GM19468 (cell line): ENCODE results near the gene LANCL1.

Experiments
- ATAC-seq: cut with Tn5 transposase; IDR thresholded peaks from one replicate; pipeline ENCODE4 v1.9.1; 2021; ENCODE audit warnings: mild to moderate bottlenecking, moderate library complexity, moderate number of reproducible peaks; ENCODE audit not compliant: unreplicated experiment; ENCODE audit errors: extremely low read depth

The LANCL1 gene, protein sequence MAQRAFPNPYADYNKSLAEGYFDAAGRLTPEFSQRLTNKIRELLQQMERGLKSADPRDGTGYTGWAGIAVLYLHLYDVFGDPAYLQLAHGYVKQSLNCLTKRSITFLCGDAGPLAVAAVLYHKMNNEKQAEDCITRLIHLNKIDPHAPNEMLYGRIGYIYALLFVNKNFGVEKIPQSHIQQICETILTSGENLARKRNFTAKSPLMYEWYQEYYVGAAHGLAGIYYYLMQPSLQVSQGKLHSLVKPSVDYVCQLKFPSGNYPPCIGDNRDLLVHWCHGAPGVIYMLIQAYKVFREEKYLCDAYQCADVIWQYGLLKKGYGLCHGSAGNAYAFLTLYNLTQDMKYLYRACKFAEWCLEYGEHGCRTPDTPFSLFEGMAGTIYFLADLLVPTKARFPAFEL

DNA sequence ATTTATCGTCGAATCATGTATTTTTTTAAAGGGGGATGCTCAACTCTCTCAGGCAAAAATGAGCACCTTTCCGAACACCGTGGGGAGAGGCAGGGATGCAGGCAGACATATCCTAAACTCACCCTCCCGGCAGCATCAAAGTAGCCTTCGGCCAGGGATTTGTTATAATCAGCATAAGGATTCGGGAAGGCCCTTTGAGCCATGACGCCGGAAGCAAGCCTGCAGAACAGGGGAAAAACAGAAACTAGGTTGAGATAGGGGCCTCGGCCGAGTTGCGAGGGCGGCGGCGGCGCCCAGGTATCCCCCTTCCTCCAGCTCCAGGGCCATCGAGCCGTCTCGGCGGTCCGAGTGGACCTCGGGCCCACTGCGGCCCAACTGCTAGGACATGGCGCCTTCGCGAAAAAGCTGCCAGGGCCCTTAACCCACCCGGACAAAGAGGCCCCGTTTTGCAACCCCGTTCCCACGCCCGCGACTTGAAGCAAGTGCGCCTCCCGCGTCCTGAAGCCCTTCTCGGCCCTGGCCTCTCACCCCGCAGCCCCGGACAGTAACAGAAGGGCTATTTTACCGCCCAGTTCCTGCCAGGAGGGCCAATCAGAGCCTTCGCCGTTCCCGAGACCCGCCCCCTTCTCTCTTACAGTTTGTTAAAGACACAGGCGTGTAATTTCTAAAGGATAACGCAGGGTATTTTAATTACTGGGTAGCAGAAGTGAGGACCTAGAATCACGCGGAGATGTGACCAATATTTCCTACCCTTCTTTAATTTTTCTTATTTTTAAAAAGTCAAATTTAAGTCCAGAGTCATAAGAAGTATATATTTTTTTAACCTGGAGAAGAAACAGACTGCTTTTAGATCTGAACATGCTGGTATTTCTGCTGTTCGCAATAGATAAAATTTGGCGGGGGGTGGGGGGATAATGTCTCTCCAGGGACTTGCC lies at the start of gene LANCL1:
LANCL1 (minus strand) TSS at position 566 of the 935 bp plus-strand sequence; CDS start at position 203, 363 bp downstream.
- peak; percentile 100 for ATAC-seq

GRCh38 chr2:210524533-210524932 lies 48.0 kb upstream of the LANCL1 start:
- no peak for ATAC-seq

DNA sequence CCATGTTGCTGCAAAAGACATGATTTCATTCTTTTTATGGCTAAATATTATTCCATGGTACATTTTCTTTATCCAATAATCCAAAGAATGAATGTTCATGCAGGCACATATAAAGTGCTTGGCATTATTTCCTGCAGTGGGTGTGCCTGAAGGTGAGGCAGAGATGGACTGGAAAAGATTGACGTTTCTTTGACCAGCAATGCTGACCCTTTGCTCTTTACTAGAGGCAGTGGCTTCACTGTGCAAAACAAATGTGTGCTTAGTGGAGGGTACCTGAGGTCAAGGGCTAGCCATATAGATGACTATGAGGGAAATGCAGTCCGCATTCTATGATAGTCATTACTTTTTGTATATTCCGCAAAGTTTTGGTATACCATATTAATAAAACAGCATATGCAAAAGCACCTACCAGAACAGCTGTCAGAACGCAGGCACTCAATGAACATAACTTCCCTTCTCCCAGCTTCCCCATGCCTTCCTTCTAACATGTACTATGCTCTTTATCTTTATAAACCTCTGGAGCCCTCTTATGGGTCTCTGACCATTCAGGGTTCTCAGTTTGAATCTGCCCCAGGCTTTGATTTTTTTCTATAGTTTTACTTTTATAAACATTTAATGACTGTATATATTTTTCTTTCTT lies 47.2 kb upstream of the LANCL1 start:
- ATAC-seq = no peak

DNA sequence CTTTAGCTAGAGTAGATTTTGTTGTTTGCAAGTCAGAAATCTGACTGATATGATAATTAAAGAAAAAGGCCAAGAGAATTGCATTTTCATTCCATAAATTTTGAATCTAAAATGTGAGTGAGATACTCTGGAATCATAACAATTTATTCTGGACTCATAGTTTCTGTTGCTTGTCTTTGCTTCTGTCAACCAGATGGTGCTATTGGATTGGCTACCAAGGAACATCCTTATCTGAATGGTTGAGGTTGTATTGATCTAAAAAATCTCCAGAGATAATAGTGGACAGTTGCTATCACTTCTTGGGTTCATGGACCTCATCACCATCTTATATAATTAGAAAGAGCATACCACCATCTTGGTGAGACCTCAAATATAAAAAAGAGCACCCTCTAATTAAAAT lies 45.8 kb upstream of the LANCL1 start:
- no peak for ATAC-seq

GRCh38 chr2:210519594-210519993 lies 43.0 kb upstream of the LANCL1 start:
- no peak for ATAC-seq

DNA sequence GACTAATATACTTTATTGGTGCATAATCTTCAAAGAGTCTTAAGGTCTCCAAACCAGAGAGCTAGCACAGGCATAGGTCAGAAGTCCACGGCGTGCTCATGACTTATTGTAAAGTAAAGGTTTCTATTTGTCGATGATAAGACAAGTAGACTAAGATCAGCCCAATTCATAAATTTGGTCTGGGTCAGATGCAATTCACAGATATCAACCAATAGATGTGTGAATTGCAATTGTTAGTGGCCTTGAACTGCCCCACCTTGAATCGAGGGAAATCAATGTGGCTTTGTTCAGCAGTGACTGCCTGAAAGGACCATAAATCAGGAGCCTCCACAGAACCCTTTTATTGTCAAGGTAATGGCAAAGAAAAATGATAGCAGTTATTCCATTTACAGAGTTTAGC lies 40.7 kb upstream of the LANCL1 start:
- ATAC-seq = no peak

GRCh38 chr2:210515911-210516310 lies 39.4 kb upstream of the LANCL1 start:
- no peak for ATAC-seq

GRCh38 chr2:210503725-210504191 lies 27.2 kb upstream of the LANCL1 start:
- ATAC-seq = no peak

GRCh38 chr2:210503001-210503623 lies 26.6 kb upstream of the LANCL1 start:
- peak; percentile 92 for ATAC-seq

- peak; percentile 47 for ATAC-seq
Observed at GRCh38 chr2:210496512-210496911, 20.0 kb upstream of the LANCL1 start.

DNA sequence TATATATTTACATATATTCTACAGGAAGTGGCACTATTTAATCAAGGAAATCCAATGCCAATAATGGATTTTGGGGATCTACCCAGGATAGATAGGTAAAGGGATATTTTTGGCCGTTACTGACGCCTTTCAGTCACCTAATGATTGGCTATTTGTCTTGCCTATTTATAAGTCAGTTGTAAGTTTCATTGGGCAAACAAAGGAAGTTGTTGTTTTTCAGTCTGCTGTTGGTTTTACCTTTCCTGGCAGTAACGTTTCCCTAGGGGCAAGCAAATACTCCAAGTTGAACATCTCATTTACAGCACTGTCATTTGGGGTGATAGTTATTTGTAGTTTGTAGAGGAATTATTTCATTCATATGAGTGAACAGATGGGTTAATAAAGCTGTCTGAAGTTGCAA lies 17.0 kb upstream of the LANCL1 start:
- no peak for ATAC-seq

- no peak for ATAC-seq
Observed at GRCh38 chr2:210481601-210482175, 5.1 kb upstream of the LANCL1 start.

DNA sequence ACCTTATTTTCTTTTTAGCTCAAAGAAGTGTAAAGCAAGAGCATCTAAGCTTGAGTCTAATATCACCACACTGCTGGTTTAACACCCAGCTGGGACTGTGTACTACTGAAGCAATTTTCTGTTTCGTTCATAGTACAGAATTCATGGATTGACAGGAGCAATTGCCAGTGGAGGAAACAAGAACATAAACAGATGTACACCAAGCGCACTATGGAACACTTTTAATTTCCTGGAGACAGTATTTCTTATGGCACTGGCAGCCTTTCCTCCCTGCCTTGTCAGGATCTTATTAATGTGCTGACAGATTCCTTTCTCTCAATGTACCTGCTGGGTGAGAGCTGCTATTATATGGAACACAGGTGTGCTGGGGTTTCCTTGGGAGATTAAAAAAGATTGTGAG lies 4.2 kb upstream of the LANCL1 start:
- ATAC-seq = no peak

DNA sequence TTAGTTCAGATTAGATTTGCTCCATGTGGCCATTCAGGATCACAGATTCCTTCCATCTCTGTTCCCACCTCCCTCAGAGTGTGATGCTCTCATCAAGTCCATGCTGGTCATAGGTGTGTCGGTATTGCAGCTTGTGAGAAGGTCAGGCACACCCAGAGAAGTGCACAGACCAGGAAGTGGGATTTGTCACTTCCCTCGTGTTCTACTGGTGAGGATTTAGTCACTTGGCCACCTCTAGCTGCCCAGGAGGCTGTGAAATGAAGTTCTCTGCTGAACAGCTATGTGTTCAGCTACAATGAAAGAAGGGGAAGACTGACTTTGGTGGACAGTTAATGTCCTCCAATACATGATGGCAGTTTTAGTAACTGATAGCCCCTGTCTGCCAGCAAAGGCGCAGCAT lies 3.5 kb upstream of the LANCL1 start:
- no peak for ATAC-seq

DNA sequence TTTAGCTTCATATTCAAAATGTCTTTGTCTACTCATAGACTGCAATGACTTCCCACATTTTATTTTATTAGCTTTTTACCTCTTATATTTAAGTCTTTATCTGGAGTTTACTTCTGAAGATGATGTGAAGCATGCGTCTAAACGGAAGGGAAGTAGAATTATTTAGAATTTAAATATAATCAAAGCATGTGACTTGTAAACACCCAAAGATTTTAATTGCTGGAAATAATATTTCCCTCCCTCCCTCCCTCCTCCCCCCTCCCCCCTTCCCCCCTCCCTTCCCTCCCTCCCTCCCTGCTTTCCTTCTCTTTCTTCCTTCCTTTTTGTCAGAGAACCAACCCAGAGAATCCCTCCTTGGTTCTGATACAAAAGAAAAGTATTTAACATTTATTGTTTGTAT lies 2.1 kb upstream of the LANCL1 start:
- ATAC-seq = no peak

GRCh38 chr2:210477496-210477895 lies 937 bp upstream of the LANCL1 start:
- no peak for ATAC-seq

DNA sequence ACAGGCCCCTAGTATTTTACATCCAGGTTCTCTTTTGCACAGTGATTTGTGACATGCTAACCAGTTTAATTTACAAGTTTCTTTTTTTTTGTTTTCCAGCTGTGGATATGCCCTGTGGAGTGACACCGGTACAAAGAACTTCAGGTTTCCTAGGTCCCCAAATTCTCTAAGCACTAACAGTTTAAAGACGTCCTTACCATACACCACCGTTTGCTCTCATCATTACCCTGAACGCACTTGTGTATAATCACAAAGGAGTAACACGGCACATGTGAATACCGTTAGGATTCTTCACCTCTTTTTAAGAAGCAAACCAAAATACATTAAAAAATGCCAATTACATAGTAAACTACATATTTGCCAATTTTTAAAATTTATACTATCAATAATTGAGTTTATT lies 853 bp downstream of the LANCL1 start:
- no peak for ATAC-seq

DNA sequence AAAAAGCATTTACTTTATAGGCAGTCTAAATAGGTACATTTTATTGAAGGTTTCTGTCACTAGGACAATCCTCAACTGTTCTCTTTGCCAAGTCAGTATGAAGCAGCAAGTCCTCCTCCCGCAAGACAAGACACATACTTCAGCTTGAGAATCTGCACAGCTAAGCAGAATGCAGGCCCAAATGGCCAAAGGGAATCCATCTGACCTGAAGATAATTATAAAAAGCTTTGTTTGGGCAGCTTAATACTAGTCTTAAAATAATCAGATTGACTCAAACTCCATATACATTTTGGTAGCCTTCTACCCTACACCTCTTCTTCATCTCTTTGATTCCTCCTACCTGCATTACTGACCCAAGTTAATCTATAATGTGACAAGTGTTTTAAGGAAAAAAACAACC lies 1.8 kb downstream of the LANCL1 start:
- ATAC-seq = no peak

GRCh38 chr2:210461401-210461800 lies 15.2 kb downstream of the LANCL1 start:
- no peak for ATAC-seq
